ENCODE results near the gene IPP.

IPP gene

GRCh38 chr1:45656573-45657226, 93.8 kb downstream of the IPP start:
- TF ChIP-seq CTCF (IDR thresholded peaks at IDR 0.05) = no peak
- DNase-seq (ENCODE audit: low spot score) = no peak
- no peak overlapping the region for H3K27ac ChIP-seq
- no peak overlapping the region for H3K4me3 ChIP-seq

DNA sequence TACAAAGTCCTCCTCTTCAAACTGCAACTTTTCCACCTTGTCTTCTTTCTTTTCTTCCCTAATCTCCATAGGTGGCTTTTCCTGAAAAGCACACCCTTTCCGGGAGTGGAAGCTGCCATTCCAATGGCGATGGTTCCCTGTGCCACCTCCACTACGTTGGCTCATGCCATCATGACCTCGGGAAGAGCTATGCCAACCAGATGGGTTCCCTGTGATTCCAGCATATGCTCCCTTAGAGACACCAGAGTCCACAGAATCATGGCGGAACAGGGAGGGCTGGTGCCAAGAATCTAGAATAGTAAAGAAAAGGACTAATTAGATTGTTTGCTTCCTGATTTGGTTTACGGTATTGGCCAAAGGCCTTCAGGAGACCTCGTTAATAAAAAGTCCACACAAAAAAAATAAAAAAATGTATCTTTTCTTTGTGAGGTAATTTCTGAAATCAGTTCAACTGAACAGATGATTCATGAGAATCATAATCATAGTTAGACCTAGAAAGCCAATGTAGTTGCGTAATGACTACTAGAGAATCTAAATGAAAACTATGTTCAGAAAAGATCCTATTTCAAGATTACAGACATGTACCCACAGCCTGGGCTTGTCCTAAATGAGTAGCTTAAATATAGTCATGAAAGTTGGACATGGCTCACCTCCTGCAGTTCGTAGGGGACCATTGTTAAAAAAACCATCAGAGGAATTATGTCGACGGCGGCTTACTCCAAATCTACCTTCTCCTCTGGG, 95.7 kb downstream of the IPP start:
- no peak overlapping the region for H3K27ac ChIP-seq
- no peak for DNase-seq (ENCODE audit: low spot score)
- no peak overlapping the region for H3K4me3 ChIP-seq
- no peak for TF ChIP-seq CTCF (IDR thresholded peaks at IDR 0.05)
